HepG2 (cell line): Measurements from ENCODE around the gene ADRM1. TPM values are rescaled to one million over a fixed set of nuclear protein-coding genes. Genes with fewer than 3 reads are reported as not detected.
A peak's percentile ranks its signal among the peaks of the same experiment; 100 is the strongest.

Experiments used
- AGO1 ChIP-seq: fragments of 200-400 bp; formaldehyde crosslinking; IDR thresholded peaks from 2 replicates; pipeline ENCODE4 v1.6.1; 2017; ENCODE audit warnings: mild to moderate bottlenecking, low read depth, low read length, moderate library complexity; ENCODE audit not compliant: poor library complexity, severe bottlenecking
- ARNT2 ChIP-seq: sonication (generic); formaldehyde crosslinking; IDR thresholded peaks from 2 replicates; pipeline ENCODE4 v1.8.0; 2022; ENCODE audit warnings: mild to moderate bottlenecking, low read depth, missing genetic modification reagents, moderate library complexity
- CENPT ChIP-seq: sonication (generic); formaldehyde crosslinking; IDR thresholded peaks from 2 replicates; pipeline ENCODE4 v1.8.0; 2022; ENCODE audit warnings: low read depth, mild to moderate bottlenecking, moderate library complexity, missing genetic modification reagents
- CHD2 ChIP-seq: IDR thresholded peaks from 2 replicates; pipeline ENCODE4 v1.6.1; 2011; ENCODE audit warnings: low read depth, low read length, improper control_type of control experiment
- GATAD2A ChIP-seq: IDR thresholded peaks from 2 replicates; pipeline ENCODE4 v1.6.1; 2016
- GTF3A ChIP-seq: sonication (generic); formaldehyde crosslinking; conservative IDR thresholded peaks from 2 replicates; pipeline ENCODE4 v1.4.0; 2020; ENCODE audit warnings: mild to moderate bottlenecking, missing genetic modification reagents
- HDAC1 ChIP-seq: sonication (generic); formaldehyde crosslinking; IDR thresholded peaks from 2 replicates; pipeline ENCODE4 v1.5.1; 2020; ENCODE audit warnings: mild to moderate bottlenecking, missing genetic modification reagents
- HNRNPLL ChIP-seq: fragments of 200-400 bp; formaldehyde crosslinking; IDR thresholded peaks from 2 replicates; pipeline ENCODE4 v1.6.1; 2017; ENCODE audit warnings: mild to moderate bottlenecking, low read depth, low read length; ENCODE audit not compliant: poor library complexity, severe bottlenecking
- ISL2 ChIP-seq: sonication (generic); formaldehyde crosslinking; IDR thresholded peaks from 2 replicates; pipeline ENCODE4 v1.5.0; 2020; ENCODE audit warnings: missing genetic modification reagents
- KDM2A ChIP-seq: sonication (generic); formaldehyde crosslinking; IDR thresholded peaks from 2 replicates; pipeline ENCODE4 v1.4.0; 2020; ENCODE audit warnings: low read depth, missing genetic modification reagents, borderline replicate concordance
- KDM3A ChIP-seq: IDR thresholded peaks from 2 replicates; pipeline ENCODE4 v1.6.1; 2018; ENCODE audit warnings: low read depth, missing compliant biosample characterization
- MED8 ChIP-seq: sonication (generic); formaldehyde crosslinking; IDR thresholded peaks from 2 replicates; pipeline ENCODE4 v1.8.1; 2023; ENCODE audit warnings: mild to moderate bottlenecking, missing genetic modification reagents; ENCODE audit not compliant: insufficient replicate concordance
- PHF8 ChIP-seq: sonication (generic); formaldehyde crosslinking; IDR thresholded peaks from 2 replicates; pipeline ENCODE4 v1.5.0; 2020; ENCODE audit warnings: missing genetic modification reagents
- POLR2A ChIP-seq, 2 experiments: IDR thresholded peaks; 2 replicates each; pipeline ENCODE4 v1.6.1; 2011; ENCODE audit warnings: low read depth in 2 of 2, low read length in 2 of 2, mild to moderate bottlenecking in 1 of 2, moderate library complexity in 1 of 2; ENCODE audit not compliant: insufficient read depth in 1 of 2
- PTBP1 ChIP-seq: fragments of 200-400 bp; formaldehyde crosslinking; IDR thresholded peaks from 2 replicates; pipeline ENCODE4 v1.6.1; 2018; ENCODE audit warnings: low read length, low read depth; ENCODE audit not compliant: poor library complexity, severe bottlenecking
- RXRA ChIP-seq: sonication (generic); formaldehyde crosslinking; IDR thresholded peaks from 2 replicates; pipeline ENCODE4 v1.5.1; 2020; ENCODE audit warnings: missing genetic modification reagents
- RXRB ChIP-seq: IDR thresholded peaks from 2 replicates; pipeline ENCODE4 v1.6.1; 2016; ENCODE audit warnings: borderline replicate concordance, missing genetic modification reagents, missing compliant biosample characterization
- SRSF1 ChIP-seq: fragments of 200-400 bp; formaldehyde crosslinking; optimal IDR thresholded peaks from 2 replicates; pipeline ENCODE3; 2017; ENCODE audit warnings: mild to moderate bottlenecking, low read depth, low read length, moderate library complexity
- TBL1XR1 ChIP-seq: fragments of 150-350 bp; IDR thresholded peaks from 2 replicates; pipeline ENCODE4 v1.6.1; 2014; ENCODE audit warnings: borderline replicate concordance, low read length; ENCODE audit not compliant: partially characterized antibody
- ZHX1 ChIP-seq: sonication (generic); formaldehyde crosslinking; IDR thresholded peaks from 2 replicates; pipeline ENCODE4 v1.8.1; 2022; ENCODE audit warnings: low read depth, mild to moderate bottlenecking, missing genetic modification reagents
- ZNF136 ChIP-seq: sonication (generic); formaldehyde crosslinking; IDR thresholded peaks from 2 replicates; pipeline ENCODE4 v1.8.1; 2022; ENCODE audit warnings: low read depth, mild to moderate bottlenecking, moderate library complexity, missing genetic modification reagents
- ZNF274 ChIP-seq: sonication (generic); formaldehyde crosslinking; IDR thresholded peaks from 2 replicates; pipeline ENCODE4 v1.5.1; 2020; ENCODE audit warnings: mild to moderate bottlenecking, missing genetic modification reagents
- ZNF468 ChIP-seq: sonication (generic); formaldehyde crosslinking; IDR thresholded peaks from 2 replicates; pipeline ENCODE4 v1.8.0; 2022; ENCODE audit warnings: mild to moderate bottlenecking, moderate library complexity, missing genetic modification reagents
- polyA plus RNA-seq, 8 experiments: library from polyadenylated mRNA; depleted of rRNA in 3 of 8; stranded (reverse) in 7 of 8; unstranded in 1 of 8; fragments of >200 nt; fragmentation: Illumina TruSeq in 4 of 8; extraction: Trizol in 4 of 8; gene quantifications; 2 replicates each; pipeline versions ENCODE4 v1.2.1 to v1.2.3, GENCODE V29; 2011 to 2016; ENCODE audit warnings: low read depth in 4 of 8, missing spikeins in 1 of 8, mixed read lengths in 1 of 8; ENCODE audit not compliant: insufficient read depth in 1 of 8
- total RNA-seq, 5 experiments: library from RNA; depleted of rRNA; stranded (reverse); fragments of >200 nt; fragmentation: Illumina TruSeq; extraction: Trizol; gene quantifications; 2 replicates each; pipeline ENCODE4 v1.2.3, GENCODE V29; 2016; ENCODE audit warnings: low read depth in 1 of 5

Gene ADRM1
- total and polyA plus RNA-seq, 2 of the 13 experiments (the other 11 are each of a cell fraction or from before 2014, with no cell fraction given): 92.9 to 154 TPM

GRCh38 chr20:62305765-62306413 is 3.1 kb downstream of the ADRM1 start (continued):
- TF ChIP-seq ARNT2 (no peak), ZHX1 (CRISPR knock-in tag) (peak; percentile 52; the same call in 1 of the 2 replicates), RXRA (CRISPR knock-in tag) (peak; percentile 18; the same call in 1 of the 2 replicates), AGO1 (peak; percentile 37), KDM2A (0 out of 2 replicates have a peak, but pooled peaks have one; percentile 15), HNRNPLL (peak; percentile 18), ISL2 (CRISPR knock-in tag) (no peak), GATAD2A (CRISPR knock-in tag) (no peak), SRSF1 (peak; percentile 31), ZNF274 (CRISPR knock-in tag) (0 out of 2 replicates have a peak, but pooled peaks have one; percentile 17), PHF8 (no peak), POLR2A (IDR thresholded peaks at IDR 0.05; ENCODE audit: insufficient read depth in 1 of 2, low read depth in 2 of 2, low read length in 2 of 2) (peak; percentile 11 to 52; a peak in 3 of 4 replicates), PTBP1 (peak; percentile 32), KDM3A (CRISPR knock-in tag) (no peak), CHD2 (no peak), ZNF136 (CRISPR knock-in tag) (no peak), TBL1XR1 (peak; percentile 8), MED8 (CRISPR knock-in tag) (peak; percentile 41), RXRB (CRISPR knock-in tag) (no peak), CENPT (CRISPR knock-in tag) (0 out of 2 replicates have a peak, but pooled peaks have one; percentile 55), HDAC1 (no peak), GTF3A (CRISPR knock-in tag) (no peak), ZNF468 (CRISPR knock-in tag) (0 out of 2 replicates have a peak, but pooled peaks have one; percentile 21)
